Caco-2 (cell line): Measurements from ENCODE around the gene WASF3. TPM values are rescaled to one million over a fixed set of nuclear protein-coding genes. Genes with fewer than 3 reads are reported as not detected.
"Not testable (repeated sequence)": the region's sequence is repeated elsewhere in the genome, so short reads cannot be mapped to it uniquely, and the experiment has no call there.

Experiments used
- BruUV-seq: library from RNA; stranded (reverse); fragments of 400-500 nt; replicated peaks from 2 replicates; lab custom pipeline; 2021; lab: Mats Ljungman, UMichigan
- CTCF ChIA-PET: fragments of 300-600 bp; sonication (Branson Sonifier 250); formaldehyde crosslinking; loops from one replicate; lab custom pipeline; 2022; ENCODE audit warnings: antibody characterized with exemption; lab: Charles Lee
- POLR2A ChIA-PET: fragments of 300-600 bp; sonication (Branson Sonifier 250); formaldehyde crosslinking; loops from one replicate; lab custom pipeline; 2022; ENCODE audit warnings: antibody characterized with exemption; lab: Charles Lee
- DNase-seq, 2 experiments: peaks; one replicate each; pipeline versions ENCODE4 v3.0.0 to v3.0.0-alpha.2; 2020 to 2022
- H3K27me3 ChIP-seq: replicated peaks from 2 replicates; pipeline ENCODE4 v1.6.0; 2011; ENCODE audit warnings: low read length; ENCODE audit not compliant: control insufficient read depth, insufficient read depth
- H3K36me3 ChIP-seq: 2 replicates; pipeline ENCODE4 v1.5.1; 2011; ENCODE audit warnings: low read length; ENCODE audit not compliant: control insufficient read depth, insufficient read depth
- H3K4me1 ChIP-seq: fragments of 250-450 bp; sonication (Bioruptor Pico); 2 replicates; pipeline ENCODE4 v1.5.1; 2020; ENCODE audit warnings: mild to moderate bottlenecking
- H3K4me3 ChIP-seq: 2 replicates; pipeline ENCODE4 v1.5.1; 2011; ENCODE audit warnings: low read depth, mild to moderate bottlenecking, control low read depth, low read length
- H3K9me3 ChIP-seq: fragments of 250-450 bp; sonication (Bioruptor Pico); 2 replicates; pipeline ENCODE4 v1.5.1; 2020; ENCODE audit warnings: mild to moderate bottlenecking, moderate library complexity
- H3K27ac Mint-ChIP-seq: one replicate; pipeline ENCODE4 v1.8.0; 2022; ENCODE audit warnings: mixed read lengths; ENCODE audit not compliant: unreplicated experiment
- H3K27me3 Mint-ChIP-seq: one replicate; pipeline ENCODE4 v1.8.0; 2022; ENCODE audit warnings: mixed read lengths; ENCODE audit not compliant: insufficient read depth, unreplicated experiment
- H3K36me3 Mint-ChIP-seq: one replicate; pipeline ENCODE4 v1.8.0; 2022; ENCODE audit warnings: mild to moderate bottlenecking, mixed read lengths; ENCODE audit not compliant: insufficient read depth, unreplicated experiment
- H3K4me1 Mint-ChIP-seq: one replicate; pipeline ENCODE4 v1.8.0; 2022; ENCODE audit warnings: low read depth, mixed read lengths; ENCODE audit not compliant: unreplicated experiment
- H3K4me3 Mint-ChIP-seq: one replicate; pipeline ENCODE4 v1.8.0; 2022; ENCODE audit warnings: mild to moderate bottlenecking, moderate library complexity, mixed read lengths; ENCODE audit not compliant: unreplicated experiment
- H3K9me3 Mint-ChIP-seq: one replicate; pipeline ENCODE4 v1.8.0; 2022; ENCODE audit warnings: mixed read lengths; ENCODE audit not compliant: unreplicated experiment
- intact Hi-C: fragments of 100-400 bp; cut with micrococcal nuclease; formaldehyde crosslinking; loops from one replicate; pipeline ENCODE4 v1.10.0; 2022; ENCODE audit not compliant: unreplicated experiment
- total RNA-seq: library from RNA; stranded (reverse); gene quantifications from 2 replicates; pipeline ENCODE4 v1.2.3, GENCODE V29; 2022
- TF ChIP-seq, protein P1 (sequence below), 2 experiments: fragments of 200-600 bp in 1 of 2; IDR thresholded peaks; 1 replicate in 1 of 2; 2 replicates in 1 of 2; pipeline versions ENCODE4 v1.5.1 to v1.8.0; 2011 to 2022; ENCODE audit warnings: antibody characterized with exemption in 1 of 2, control low read depth in 1 of 2, inconsistent platforms in 1 of 2, low read depth in 1 of 2, low read length in 1 of 2, mild to moderate bottlenecking in 1 of 2, moderate library complexity in 1 of 2; ENCODE audit not compliant: insufficient read depth in 1 of 2, severe bottlenecking in 1 of 2, unreplicated experiment in 1 of 2

The WASF3 gene
- total RNA-seq, 1 experiment from 2014 or later: not detected

DNA sequence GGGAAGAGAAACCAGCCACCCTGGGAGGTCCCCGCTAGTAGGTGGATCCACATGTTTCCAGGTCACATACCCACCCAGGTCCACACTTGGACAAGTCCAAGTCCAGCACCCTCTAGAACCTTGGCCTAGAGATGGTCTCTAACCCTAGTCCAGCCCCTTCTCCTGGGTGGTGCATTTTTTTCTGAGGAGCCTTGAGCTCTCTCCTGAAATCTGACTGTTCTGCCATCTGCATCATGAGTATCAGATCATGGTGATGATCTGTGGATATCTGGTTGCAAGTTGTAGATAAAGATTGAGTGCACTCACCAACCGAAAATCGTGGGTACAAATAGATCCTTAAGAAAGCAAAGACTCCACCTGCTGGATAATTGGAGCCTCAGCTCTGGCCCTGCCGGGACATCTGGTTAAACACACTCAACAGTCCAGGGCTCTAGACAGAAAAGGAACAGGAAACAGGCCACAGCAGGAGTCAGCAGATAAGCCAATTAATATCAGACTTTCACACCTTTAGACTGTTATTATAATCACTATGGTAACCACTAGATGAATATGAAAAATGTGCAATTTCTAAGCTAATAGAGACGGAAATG, 162.0 kb downstream of the WASF3 start:
- H3K9me3 Mint-ChIP-seq: no peaks in the 10 kb centered on the region
- H3K27me3 ChIP-seq: no peaks in the 10 kb centered on the region
- H3K4me3 ChIP-seq: no peak overlapping the region
- no peaks in the 10 kb centered on the region for H3K36me3 ChIP-seq
- H3K4me1 Mint-ChIP-seq: no peaks in the 10 kb centered on the region
- intact Hi-C loops: no loop called here
- no peak overlapping the region for H3K4me3 Mint-ChIP-seq
- BruUV-seq: no TSS peak
- H3K27me3 Mint-ChIP-seq: peaks cover 13% of the 10 kb centered on the region
- ChIA-PET CTCF (interaction anchor here (1.2 kb wide), 2 partner anchors 21 to 535 kb away, joined by 3 read pairs; no protein-coding TSS in a partner anchor), POLR2A (no interaction called here)
- H3K27ac Mint-ChIP-seq: no peak overlapping the region
- TF ChIP-seq, protein P1, sequence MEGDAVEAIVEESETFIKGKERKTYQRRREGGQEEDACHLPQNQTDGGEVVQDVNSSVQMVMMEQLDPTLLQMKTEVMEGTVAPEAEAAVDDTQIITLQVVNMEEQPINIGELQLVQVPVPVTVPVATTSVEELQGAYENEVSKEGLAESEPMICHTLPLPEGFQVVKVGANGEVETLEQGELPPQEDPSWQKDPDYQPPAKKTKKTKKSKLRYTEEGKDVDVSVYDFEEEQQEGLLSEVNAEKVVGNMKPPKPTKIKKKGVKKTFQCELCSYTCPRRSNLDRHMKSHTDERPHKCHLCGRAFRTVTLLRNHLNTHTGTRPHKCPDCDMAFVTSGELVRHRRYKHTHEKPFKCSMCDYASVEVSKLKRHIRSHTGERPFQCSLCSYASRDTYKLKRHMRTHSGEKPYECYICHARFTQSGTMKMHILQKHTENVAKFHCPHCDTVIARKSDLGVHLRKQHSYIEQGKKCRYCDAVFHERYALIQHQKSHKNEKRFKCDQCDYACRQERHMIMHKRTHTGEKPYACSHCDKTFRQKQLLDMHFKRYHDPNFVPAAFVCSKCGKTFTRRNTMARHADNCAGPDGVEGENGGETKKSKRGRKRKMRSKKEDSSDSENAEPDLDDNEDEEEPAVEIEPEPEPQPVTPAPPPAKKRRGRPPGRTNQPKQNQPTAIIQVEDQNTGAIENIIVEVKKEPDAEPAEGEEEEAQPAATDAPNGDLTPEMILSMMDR (IDR thresholded peaks at IDR 0.05; ENCODE audit: insufficient read depth in 1 of 2, low read depth in 1 of 2, low read length in 1 of 2, severe bottlenecking in 1 of 2, unreplicated experiment in 1 of 2): peak; percentile 7 to 9
- no peaks in the 10 kb centered on the region for H3K36me3 Mint-ChIP-seq
- no peak for DNase-seq
- no peaks in the 10 kb centered on the region for H3K4me1 ChIP-seq
- H3K9me3 ChIP-seq: no peaks in the 10 kb centered on the region

DNA sequence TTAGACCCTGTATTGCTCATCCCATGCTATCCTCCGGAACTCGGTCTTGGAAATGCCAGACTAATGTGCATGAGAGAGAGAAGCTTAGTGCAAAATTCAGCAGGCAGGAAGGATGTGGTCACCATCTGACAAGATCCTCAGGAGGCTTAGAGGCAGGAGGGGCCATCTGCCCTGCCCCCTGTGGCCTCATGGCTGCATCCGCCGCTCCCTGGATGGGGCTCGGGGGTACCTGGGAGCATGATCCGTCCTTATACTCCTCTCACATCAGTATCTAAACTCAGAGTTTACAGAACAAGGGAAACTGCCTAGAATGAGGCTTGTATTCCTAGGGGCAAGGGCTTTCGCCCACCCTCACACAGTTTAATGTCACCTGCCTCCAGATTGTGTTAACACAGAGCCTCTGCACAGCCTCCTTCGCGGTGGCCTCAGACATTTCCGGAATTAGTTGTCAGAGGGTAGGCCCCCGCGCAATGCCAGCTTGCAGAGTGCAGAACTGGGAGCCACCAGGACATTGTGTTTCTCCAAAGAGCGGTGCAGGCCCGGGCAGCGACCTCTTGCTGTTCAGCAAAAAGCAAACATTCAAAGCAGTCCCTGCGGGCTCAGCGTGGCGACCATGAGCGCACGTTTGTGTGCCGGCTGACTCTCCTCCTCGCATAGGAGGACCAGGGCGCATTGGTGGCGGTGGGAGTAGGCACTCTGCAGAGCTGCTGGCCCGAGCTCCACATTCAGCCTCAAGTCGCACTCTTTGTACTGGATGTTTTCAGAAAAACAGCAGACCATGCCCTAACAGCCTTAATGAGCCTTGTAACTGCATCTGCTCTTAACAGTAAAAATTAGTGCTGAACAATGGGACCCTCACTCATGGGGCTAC, 164.0 kb downstream of the WASF3 start:
- Histone ChIP-seq H3K27me3 (no peaks in the 10 kb centered on the region), H3K36me3 (no peaks in the 10 kb centered on the region), H3K9me3 (no peaks in the 10 kb centered on the region; the same call in 1 of the 2 replicates), H3K4me3 (no peak overlapping the region), H3K4me1 (no peaks in the 10 kb centered on the region)
- ChIA-PET POLR2A (no interaction called here), CTCF (no interaction called here)
- Mint-ChIP-seq H3K4me3 (no peak overlapping the region), H3K27ac (no peak overlapping the region), H3K36me3 (no peaks in the 10 kb centered on the region), H3K4me1 (no peaks in the 10 kb centered on the region), H3K27me3 (peaks cover 13% of the 10 kb centered on the region), H3K9me3 (no peaks in the 10 kb centered on the region)
- no peak for DNase-seq
- BruUV-seq: no TSS peak
- TF ChIP-seq, protein P1 (IDR thresholded peaks at IDR 0.05; ENCODE audit: insufficient read depth in 1 of 2, low read depth in 1 of 2, low read length in 1 of 2, severe bottlenecking in 1 of 2, unreplicated experiment in 1 of 2): no peak
- intact Hi-C loops: no loop called here

DNA sequence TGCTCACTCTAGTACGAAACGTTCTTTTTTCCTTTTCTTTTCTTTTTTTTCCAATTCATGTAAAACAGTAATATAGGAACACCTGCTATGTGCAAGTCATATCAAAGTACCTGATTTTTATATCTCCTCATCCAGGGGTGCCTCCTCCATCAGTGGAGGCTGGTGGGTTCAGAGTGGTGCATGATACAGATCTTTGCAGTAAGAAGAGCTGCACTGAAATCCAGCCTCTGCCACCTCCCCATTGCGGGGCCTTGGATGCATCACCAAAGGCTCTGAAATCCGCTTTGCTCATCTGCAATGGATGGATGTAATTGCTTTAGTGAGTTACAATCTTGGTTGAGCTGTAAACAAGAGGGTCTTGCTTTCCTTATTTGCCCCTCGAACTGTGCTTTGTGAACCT, 164.8 kb downstream of the WASF3 start:
- no peak for DNase-seq
- TF ChIP-seq, protein P1 (IDR thresholded peaks at IDR 0.05; ENCODE audit: insufficient read depth in 1 of 2, low read depth in 1 of 2, low read length in 1 of 2, severe bottlenecking in 1 of 2, unreplicated experiment in 1 of 2): no peak
- Mint-ChIP-seq H3K9me3 (no peaks in the 10 kb centered on the region), H3K4me1 (no peaks in the 10 kb centered on the region), H3K27ac (no peak overlapping the region), H3K27me3 (peaks cover 16% of the 10 kb centered on the region), H3K36me3 (no peaks in the 10 kb centered on the region), H3K4me3 (no peak overlapping the region)
- Histone ChIP-seq H3K27me3 (no peaks in the 10 kb centered on the region), H3K4me3 (no peak overlapping the region), H3K4me1 (no peaks in the 10 kb centered on the region), H3K36me3 (no peaks in the 10 kb centered on the region), H3K9me3 (no peaks in the 10 kb centered on the region; the same call in 1 of the 2 replicates)
- CTCF ChIA-PET: no interaction called here
- intact Hi-C loops: no loop called here
- POLR2A ChIA-PET: no interaction called here
- BruUV-seq: no TSS peak

DNA sequence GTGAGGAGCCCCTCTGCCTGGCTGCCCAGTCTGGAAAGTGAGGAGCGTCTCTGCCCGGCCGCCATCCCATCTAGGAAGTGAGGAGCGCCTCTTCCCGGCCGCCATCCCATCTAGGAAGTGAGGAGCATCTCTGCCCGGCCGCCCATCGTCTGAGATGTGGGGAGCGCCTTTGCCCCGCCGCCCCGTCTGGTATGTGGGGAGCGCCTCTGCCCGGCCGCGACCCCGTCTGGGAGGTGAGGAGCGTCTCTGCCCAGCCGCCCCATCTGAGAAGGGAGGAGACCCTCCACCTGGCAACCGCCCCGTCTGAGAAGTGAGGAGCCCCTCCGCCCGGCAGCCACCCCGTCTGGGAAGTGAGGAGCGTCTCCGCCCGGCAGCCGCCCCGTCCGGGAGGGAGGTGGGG, 166.1 kb downstream of the WASF3 start:
- DNase-seq, intact Hi-C loops, H3K4me1 ChIP-seq, H3K36me3 ChIP-seq, BruUV-seq, H3K4me3 ChIP-seq, H3K4me1 Mint-ChIP-seq, H3K27ac Mint-ChIP-seq, H3K4me3 Mint-ChIP-seq, H3K36me3 Mint-ChIP-seq, H3K9me3 ChIP-seq, POLR2A ChIA-PET, H3K27me3 ChIP-seq, H3K9me3 Mint-ChIP-seq, CTCF ChIA-PET: not testable (repeated sequence)
- peaks cover 14% of the 10 kb centered on the region for H3K27me3 Mint-ChIP-seq
